ENCODE results near the gene SCAPER. TPM values are rescaled to one million over a fixed set of nuclear protein-coding genes. Genes with fewer than 3 reads are reported as not detected.

Gene SCAPER
- total and polyA plus RNA-seq, 2 donors (not counting 1 experiment from before 2014, with no cell fraction given), result 8.3 to 61.6 TPM

GRCh38 chr15:76398317-76399104 is 506.6 kb downstream of the SCAPER start:
- Histone ChIP-seq H3K4me2 (replicated peaks; ENCODE audit: low read depth, low read length, poor library complexity, severe bottlenecking) (no peak overlapping the region), H4K20me1 (ENCODE audit: control insufficient read depth, insufficient read depth, low read length, poor library complexity, severe bottlenecking) (no peaks in the 10 kb centered on the region), H2AFZ (ENCODE audit: insufficient read depth, low read depth, low read length, poor library complexity, severe bottlenecking) (no peak overlapping the region), H3K36me3 (replicated peaks in 1 of 2; ENCODE audit: control extremely low read depth in 1 of 2, control insufficient read depth in 1 of 2, extremely low read depth in 1 of 2, insufficient read depth in 2 of 2, low read length in 1 of 2) (peaks cover 0 to 5% of the 10 kb centered on the region in 2 experiments), H3K79me2 (ENCODE audit: control insufficient read depth, insufficient read depth, low read length) (no peaks in the 10 kb centered on the region), H3K4me3 (ENCODE audit: control extremely low read depth in 1 of 5, extremely low read depth in 1 of 5, insufficient read depth in 1 of 5, low read depth in 2 of 5, low read length in 4 of 5) (no peak overlapping the region), H3K27ac (ENCODE audit: low read length in 2 of 2) (no peak overlapping the region), H3K27me3 (replicated peaks in 1 of 4; ENCODE audit: control extremely low read depth in 1 of 4, control insufficient read depth in 3 of 4, insufficient read depth in 4 of 4, low read length in 3 of 4) (no peaks in the 10 kb centered on the region), H3K4me1 (ENCODE audit: control insufficient read depth in 2 of 2, insufficient read depth in 2 of 2, low read length in 2 of 2) (no peaks in the 10 kb centered on the region), H3K9ac (ENCODE audit: low read length) (no peak overlapping the region), H3K9me3 (ENCODE audit: control extremely low read depth in 1 of 3, control insufficient read depth in 2 of 3, insufficient read depth in 1 of 3, low read length in 2 of 3) (no peaks in the 10 kb centered on the region)
- Mint-ChIP-seq H3K27ac (no peak overlapping the region), H3K4me3 (no peak overlapping the region), H3K4me1 (no peaks in the 10 kb centered on the region), H3K9me3 (ENCODE audit: insufficient read depth) (no peaks in the 10 kb centered on the region), H3K27me3 (no peaks in the 10 kb centered on the region)
- DNase-seq (no peak), ATAC-seq (ENCODE audit: low read depth) (no peak)
- intact Hi-C loops (cut with micrococcal nuclease), result no loop called here
- POLR2A ChIA-PET, result no interaction called here
- no CpG with 5 or more reads among the region's 1 CpG for WGBS (ENCODE audit: insufficient coverage)
- CTCF ChIA-PET, result no interaction called here
- TF ChIP-seq CTCF (IDR thresholded peaks at IDR 0.05) (no peak), EZH2 (IDR thresholded peaks at IDR 0.05; ENCODE audit: borderline replicate concordance, insufficient read depth, low read depth, low read length, poor library complexity, severe bottlenecking) (no peak)

- no peak overlapping the region for H3K4me3 Mint-ChIP-seq
- no peak overlapping the region for H3K27ac Mint-ChIP-seq
- H4K20me1 ChIP-seq (ENCODE audit: control insufficient read depth, insufficient read depth, low read length, poor library complexity, severe bottlenecking), result no peaks in the 10 kb centered on the region
- TF ChIP-seq CTCF (IDR thresholded peaks at IDR 0.05) (no peak), EZH2 (IDR thresholded peaks at IDR 0.05; ENCODE audit: borderline replicate concordance, insufficient read depth, low read depth, low read length, poor library complexity, severe bottlenecking) (no peak)
- ATAC-seq (ENCODE audit: low read depth), result no peak
- ChIA-PET POLR2A (no interaction called here), CTCF (no interaction called here)
- no peak overlapping the region for H2AFZ ChIP-seq (ENCODE audit: insufficient read depth, low read depth, low read length, poor library complexity, severe bottlenecking)
- H3K4me1 ChIP-seq (ENCODE audit: control insufficient read depth in 2 of 2, insufficient read depth in 2 of 2, low read length in 2 of 2), result no peaks in the 10 kb centered on the region
- H3K36me3 ChIP-seq (replicated peaks in 1 of 2; ENCODE audit: control extremely low read depth in 1 of 2, control insufficient read depth in 1 of 2, extremely low read depth in 1 of 2, insufficient read depth in 2 of 2, low read length in 1 of 2), result no peaks in the 10 kb centered on the region
- no peaks in the 10 kb centered on the region for H3K79me2 ChIP-seq (ENCODE audit: control insufficient read depth, insufficient read depth, low read length)
- H3K4me1 Mint-ChIP-seq, result no peaks in the 10 kb centered on the region
- H3K9ac ChIP-seq (ENCODE audit: low read length), result no peak overlapping the region
- no peak overlapping the region for H3K4me3 ChIP-seq (ENCODE audit: control extremely low read depth in 1 of 5, extremely low read depth in 1 of 5, insufficient read depth in 1 of 5, low read depth in 2 of 5, low read length in 4 of 5)
- no peaks in the 10 kb centered on the region for H3K9me3 Mint-ChIP-seq (ENCODE audit: insufficient read depth)
- no peaks in the 10 kb centered on the region for H3K27me3 ChIP-seq (replicated peaks in 1 of 4; ENCODE audit: control extremely low read depth in 1 of 4, control insufficient read depth in 3 of 4, insufficient read depth in 4 of 4, low read length in 3 of 4)
- intact Hi-C loops (cut with micrococcal nuclease), result no loop called here
- no peaks in the 10 kb centered on the region for H3K27me3 Mint-ChIP-seq
- H3K9me3 ChIP-seq (ENCODE audit: control extremely low read depth in 1 of 3, control insufficient read depth in 2 of 3, insufficient read depth in 1 of 3, low read length in 2 of 3), result no peaks in the 10 kb centered on the region
- no peak overlapping the region for H3K4me2 ChIP-seq (replicated peaks; ENCODE audit: low read depth, low read length, poor library complexity, severe bottlenecking)
- no CpG with 5 or more reads among the region's 1 CpG for WGBS (ENCODE audit: insufficient coverage)
- no peak overlapping the region for H3K27ac ChIP-seq (ENCODE audit: low read length in 2 of 2)
- DNase-seq, result no peak
Observed at GRCh38 chr15:76393614-76394013, 511.5 kb downstream of the SCAPER start.
